Choroid plexus epithelial cell (primary cell): ENCODE data around the gene LSP1.
A peak's percentile ranks its signal among the peaks of the same experiment; 100 is the strongest.
"Not testable (repeated sequence)": the region's sequence is repeated elsewhere in the genome, so short reads cannot be mapped to it uniquely, and the experiment has no call there.

ENCODE experiments used
- DNase-seq: peaks from one replicate; pipeline ENCODE4 v3.0.0-alpha.2; 2010; ENCODE audit warnings: low read depth
- H3K4me3 ChIP-seq: 2 replicates; pipeline ENCODE4 v1.5.1; 2011; ENCODE audit warnings: low read depth, mild to moderate bottlenecking, control low read depth, low read length, moderate library complexity
- TF ChIP-seq, protein P1 (sequence below): conservative IDR thresholded peaks from 2 replicates; pipeline ENCODE4 v1.5.1; 2011; ENCODE audit warnings: low read depth, mild to moderate bottlenecking, control low read depth, inconsistent platforms, low read length, moderate library complexity

The LSP1 gene, protein sequence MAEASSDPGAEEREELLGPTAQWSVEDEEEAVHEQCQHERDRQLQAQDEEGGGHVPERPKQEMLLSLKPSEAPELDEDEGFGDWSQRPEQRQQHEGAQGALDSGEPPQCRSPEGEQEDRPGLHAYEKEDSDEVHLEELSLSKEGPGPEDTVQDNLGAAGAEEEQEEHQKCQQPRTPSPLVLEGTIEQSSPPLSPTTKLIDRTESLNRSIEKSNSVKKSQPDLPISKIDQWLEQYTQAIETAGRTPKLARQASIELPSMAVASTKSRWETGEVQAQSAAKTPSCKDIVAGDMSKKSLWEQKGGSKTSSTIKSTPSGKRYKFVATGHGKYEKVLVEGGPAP

DNA sequence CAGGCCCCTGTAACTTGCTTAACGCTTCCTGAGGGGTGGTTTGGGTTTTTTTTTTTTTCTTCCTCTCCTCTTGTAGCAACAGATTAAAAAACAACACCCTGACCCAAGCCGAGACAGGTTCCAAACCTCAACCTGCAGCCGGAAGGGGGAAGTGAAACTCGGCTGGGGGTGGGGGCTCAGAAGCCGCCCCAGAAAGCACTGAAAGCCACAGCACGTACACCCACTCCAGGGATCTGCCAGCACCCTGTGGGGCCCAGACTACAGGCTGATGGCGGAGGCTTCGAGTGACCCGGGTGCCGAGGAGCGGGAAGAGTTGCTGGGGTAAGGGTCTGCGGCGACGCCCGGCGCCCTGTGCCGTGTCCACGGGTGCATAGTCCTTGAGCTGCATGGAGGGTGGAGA is at the start of gene LSP1:
LSP1 (plus strand) TSS at position 208 of the 400 bp plus-strand sequence; CDS start at position 269, 61 bp downstream.
- H3K4me3 ChIP-seq = no peak within 1 kb of the TSS
- TF ChIP-seq, protein P1, sequence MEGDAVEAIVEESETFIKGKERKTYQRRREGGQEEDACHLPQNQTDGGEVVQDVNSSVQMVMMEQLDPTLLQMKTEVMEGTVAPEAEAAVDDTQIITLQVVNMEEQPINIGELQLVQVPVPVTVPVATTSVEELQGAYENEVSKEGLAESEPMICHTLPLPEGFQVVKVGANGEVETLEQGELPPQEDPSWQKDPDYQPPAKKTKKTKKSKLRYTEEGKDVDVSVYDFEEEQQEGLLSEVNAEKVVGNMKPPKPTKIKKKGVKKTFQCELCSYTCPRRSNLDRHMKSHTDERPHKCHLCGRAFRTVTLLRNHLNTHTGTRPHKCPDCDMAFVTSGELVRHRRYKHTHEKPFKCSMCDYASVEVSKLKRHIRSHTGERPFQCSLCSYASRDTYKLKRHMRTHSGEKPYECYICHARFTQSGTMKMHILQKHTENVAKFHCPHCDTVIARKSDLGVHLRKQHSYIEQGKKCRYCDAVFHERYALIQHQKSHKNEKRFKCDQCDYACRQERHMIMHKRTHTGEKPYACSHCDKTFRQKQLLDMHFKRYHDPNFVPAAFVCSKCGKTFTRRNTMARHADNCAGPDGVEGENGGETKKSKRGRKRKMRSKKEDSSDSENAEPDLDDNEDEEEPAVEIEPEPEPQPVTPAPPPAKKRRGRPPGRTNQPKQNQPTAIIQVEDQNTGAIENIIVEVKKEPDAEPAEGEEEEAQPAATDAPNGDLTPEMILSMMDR = no peak
- no peak for DNase-seq

DNA sequence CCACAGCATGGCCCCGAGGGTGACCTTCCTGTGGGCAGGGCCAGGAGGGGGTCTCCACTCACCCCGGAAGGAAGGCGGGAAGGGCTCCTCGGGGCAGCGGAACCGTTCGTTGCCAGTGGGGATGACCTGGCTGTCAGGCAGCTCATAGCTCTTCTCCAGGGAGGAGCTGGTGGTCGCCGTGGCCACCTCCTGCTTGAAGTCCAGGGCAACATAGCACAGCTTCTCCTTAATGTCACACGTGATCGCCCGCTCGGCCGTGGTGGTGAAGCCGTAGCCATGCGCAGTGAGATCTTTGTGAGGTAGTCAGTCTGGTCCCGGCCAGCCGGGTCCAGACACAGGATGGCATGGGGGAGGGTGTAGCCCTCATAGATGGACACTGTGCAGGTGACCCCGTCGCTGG is 49.6 kb upstream of the LSP1 start:
- DNase-seq = no peak
- TF ChIP-seq, protein P1 = no peak
- no peak overlapping the region for H3K4me3 ChIP-seq

DNA sequence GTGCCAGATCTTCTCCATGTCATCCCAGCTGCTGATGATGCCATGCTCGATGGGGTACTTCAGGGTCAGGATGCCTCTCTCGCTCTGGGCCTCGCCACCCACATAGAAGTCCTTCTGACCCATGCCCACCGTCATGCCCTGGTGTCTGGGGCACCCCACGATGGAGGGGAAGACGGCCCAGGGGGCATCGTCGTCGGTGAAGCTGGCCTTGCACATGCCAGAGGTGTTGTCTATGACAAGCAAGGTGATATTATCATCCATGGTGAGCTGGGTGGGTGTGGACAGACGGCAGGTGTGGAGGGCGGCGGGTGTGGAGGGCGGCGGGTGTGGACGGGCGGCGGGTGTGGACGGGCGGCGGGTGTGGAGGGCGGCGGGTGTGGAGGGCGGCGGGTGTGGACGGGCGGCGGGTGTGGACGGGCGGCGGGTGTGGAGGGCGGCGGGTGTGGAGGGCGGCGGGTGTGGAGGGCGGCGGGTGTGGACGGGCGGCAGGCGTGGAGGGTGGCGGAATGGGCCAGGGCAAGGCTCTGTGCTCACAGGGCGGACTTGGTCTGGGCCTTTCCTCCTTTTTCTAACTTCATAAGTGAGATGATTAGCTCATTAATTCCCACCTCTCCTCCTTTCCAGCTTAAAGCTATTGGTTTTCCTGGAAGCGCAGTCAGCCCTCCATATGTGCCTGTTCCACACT is 48.9 kb upstream of the LSP1 start:
- not testable (repeated sequence) for DNase-seq, H3K4me3 ChIP-seq

DNA sequence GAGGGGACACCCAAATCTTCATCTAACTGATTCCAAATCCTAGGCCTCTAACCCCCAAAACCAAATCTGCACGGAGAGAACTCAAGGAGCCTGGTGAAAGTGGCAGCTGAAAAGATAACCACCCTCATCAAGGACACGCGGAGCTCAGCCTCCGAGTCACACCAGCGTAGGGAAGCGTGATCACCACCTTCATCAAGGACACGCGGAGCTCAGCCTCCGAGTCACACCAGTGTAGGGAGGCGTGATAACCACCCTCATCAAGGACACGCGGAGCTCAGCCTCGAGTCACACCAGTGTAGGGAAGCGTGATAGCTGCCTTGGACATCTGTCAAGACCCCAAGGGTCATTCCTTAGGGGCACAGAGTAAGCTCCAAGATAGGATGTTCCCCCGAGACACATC is 47.4 kb upstream of the LSP1 start:
- TF ChIP-seq, protein P1 = no peak
- H3K4me3 ChIP-seq = no peak overlapping the region
- no peak for DNase-seq

DNA sequence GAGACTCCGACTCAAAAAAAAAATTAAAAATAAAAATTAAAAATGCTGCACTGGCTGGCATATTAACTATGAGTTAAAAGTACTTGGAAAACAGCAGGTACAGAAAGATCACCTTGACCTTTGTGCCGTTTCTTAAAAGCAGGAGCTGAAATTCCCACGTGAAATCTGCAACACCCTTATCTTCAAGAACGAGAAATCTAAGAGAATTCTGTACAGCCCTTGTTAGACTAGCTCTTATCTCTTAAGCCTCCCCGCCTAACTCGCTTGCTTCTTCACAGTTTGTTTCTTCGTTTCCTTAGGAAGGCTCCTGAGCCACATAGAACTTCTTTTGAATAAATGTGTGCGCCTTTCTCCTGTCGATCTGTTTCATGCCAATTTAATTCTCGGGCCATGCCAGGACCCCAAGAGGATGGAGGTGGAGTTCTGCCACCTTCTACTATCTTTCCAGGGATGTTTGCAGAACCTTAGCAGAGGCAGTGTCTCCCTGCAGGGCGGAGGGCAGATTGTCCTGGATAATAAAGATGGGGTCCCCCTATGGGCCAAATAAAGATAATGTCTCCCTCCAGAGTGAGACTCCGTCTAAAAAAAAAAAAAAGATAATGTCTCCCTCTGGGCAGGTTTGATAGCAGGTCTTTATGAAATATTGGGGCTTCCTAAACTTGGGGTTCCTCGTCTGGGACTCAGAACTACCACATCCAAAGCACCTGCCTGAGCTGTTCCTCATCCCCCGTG is 45.5 kb upstream of the LSP1 start:
- H3K4me3 ChIP-seq = no peak overlapping the region
- TF ChIP-seq, protein P1 = peak; percentile 10
- no peak for DNase-seq

DNA sequence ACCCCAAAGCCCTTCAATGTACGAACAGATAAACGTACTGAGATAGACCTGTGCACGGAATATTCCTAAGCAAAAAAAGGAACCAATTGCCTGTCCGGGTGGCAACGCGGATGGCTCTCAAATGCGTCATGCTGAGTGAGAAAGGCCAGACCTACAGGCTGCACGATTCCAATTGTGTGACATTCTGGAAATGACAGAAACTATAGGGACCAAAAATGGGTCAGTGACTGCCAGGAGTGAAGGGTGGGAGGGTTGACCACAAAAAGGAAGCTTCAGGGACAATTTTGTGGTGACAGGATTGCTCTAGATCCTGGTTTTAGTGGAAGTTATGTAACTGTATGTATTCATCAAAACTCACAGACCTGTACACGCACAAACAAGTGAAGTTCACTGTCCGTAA is 42.1 kb upstream of the LSP1 start:
- H3K4me3 ChIP-seq = no peak overlapping the region
- no peak for DNase-seq
- TF ChIP-seq, protein P1 = no peak

DNA sequence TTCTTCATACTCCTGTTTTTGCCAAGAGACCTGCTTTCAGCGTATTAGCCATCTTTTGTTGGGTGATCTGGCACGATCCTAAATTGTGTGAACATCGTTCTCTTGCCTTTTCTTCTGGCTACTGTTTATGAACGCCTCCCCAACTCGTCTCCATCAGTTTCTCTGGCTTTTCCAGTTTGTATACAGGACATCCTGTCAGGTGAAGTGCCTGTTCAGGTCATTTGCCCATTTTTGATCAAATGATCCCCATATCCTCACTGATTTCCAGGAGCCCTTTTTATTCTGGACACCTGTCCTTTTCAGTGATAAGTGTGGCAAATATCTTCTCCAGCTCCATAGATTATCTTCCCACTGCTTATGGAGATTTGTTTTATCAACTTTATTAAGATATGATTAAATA is 40.6 kb upstream of the LSP1 start:
- TF ChIP-seq, protein P1 = no peak
- DNase-seq = no peak
- H3K4me3 ChIP-seq = no peak overlapping the region
